GM12878 (cell line): ENCODE data around the gene CLCA2.

ENCODE experiments used
- CHD2 ChIP-seq: IDR thresholded peaks from 2 replicates; pipeline ENCODE4 v1.6.1; 2011; ENCODE audit warnings: low read depth, low read length, improper control_type of control experiment, borderline replicate concordance
- E2F4 ChIP-seq: IDR thresholded peaks from 2 replicates; pipeline ENCODE4 v1.6.1; 2012; ENCODE audit warnings: low read depth, low read length, improper control_type of control experiment
- EP300 ChIP-seq, 2 experiments: fragments of 150-350 bp in 1 of 2; IDR thresholded peaks; 2 replicates each; pipeline ENCODE4 v1.6.1; 2011 to 2012; ENCODE audit warnings: low read depth in 2 of 2, low read length in 2 of 2, borderline replicate concordance in 1 of 2, improper control_type of control experiment in 1 of 2, inconsistent platforms in 1 of 2; ENCODE audit not compliant: control insufficient read depth in 1 of 2
- EZH2 ChIP-seq: IDR thresholded peaks from 2 replicates; pipeline ENCODE4 v1.6.1; 2012; ENCODE audit warnings: low read depth, mild to moderate bottlenecking, control low read depth, inconsistent platforms, low read length, borderline replicate concordance; ENCODE audit not compliant: control insufficient read depth
- KDM1A ChIP-seq: fragments of 200-600 bp; sonication (generic); IDR thresholded peaks from 2 replicates; pipeline ENCODE4 v1.6.1; 2016; ENCODE audit warnings: borderline replicate concordance
- POLR2A ChIP-seq: IDR thresholded peaks from 2 replicates; pipeline ENCODE4 v1.6.1; 2011; ENCODE audit warnings: low read depth, mild to moderate bottlenecking, low read length
- SP1 ChIP-seq: IDR thresholded peaks from one replicate; pipeline ENCODE4 v1.6.1; 2011; ENCODE audit warnings: low read depth, low read length
- TAF1 ChIP-seq: IDR thresholded peaks from 2 replicates; pipeline ENCODE4 v1.6.1; 2011; ENCODE audit warnings: mild to moderate bottlenecking, low read depth, low read length, borderline replicate concordance
- TARDBP ChIP-seq: IDR thresholded peaks from 2 replicates; pipeline ENCODE4 v1.6.1; 2016; ENCODE audit warnings: borderline replicate concordance
- YBX1 ChIP-seq: fragments of 450-650 bp; IDR thresholded peaks from 2 replicates; pipeline ENCODE4 v1.6.1; 2016; ENCODE audit warnings: antibody characterized with exemption
- TF ChIP-seq, protein P1 (sequence below), 3 experiments: IDR thresholded peaks in 2 of 3; conservative IDR thresholded peaks in 1 of 3; 2 replicates each; pipeline ENCODE4 v1.5.1; 2011; ENCODE audit warnings: low read depth in 3 of 3, low read length in 3 of 3, mild to moderate bottlenecking in 3 of 3, control low read depth in 2 of 3, moderate library complexity in 2 of 3, inconsistent platforms in 1 of 3, mixed read lengths in 1 of 3; ENCODE audit not compliant: control insufficient read depth in 2 of 3, insufficient read depth in 1 of 3; ENCODE audit errors: extremely low read depth in 1 of 3

DNA sequence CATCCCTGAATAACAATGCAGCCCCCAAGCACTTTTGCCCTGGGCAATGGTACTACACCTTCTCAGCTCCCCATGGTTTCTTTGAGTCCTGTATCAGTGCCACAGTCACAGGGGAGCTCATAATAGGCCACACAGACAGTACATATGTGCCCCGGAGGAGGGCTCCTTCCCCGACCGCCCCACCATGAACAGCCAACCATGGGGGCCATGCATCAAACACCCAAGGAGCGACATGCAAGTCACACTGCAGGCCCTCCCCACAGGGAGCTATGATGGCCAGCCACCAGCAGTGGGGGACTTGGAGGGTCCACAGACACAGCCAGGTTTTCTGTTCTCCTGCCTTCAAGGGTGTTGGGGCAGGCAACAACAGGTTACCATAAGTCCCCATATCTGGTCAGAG, 13.1 kb upstream of the CLCA2 start:
- TF ChIP-seq CHD2 (no peak), TAF1 (no peak), POLR2A (no peak), KDM1A (no peak), E2F4 (no peak), TARDBP (no peak), EZH2 (no peak), YBX1 (no peak), EP300 (IDR thresholded peaks at IDR 0.05; ENCODE audit: borderline replicate concordance in 1 of 2, control insufficient read depth in 1 of 2, low read depth in 2 of 2, low read length in 2 of 2) (no peak), SP1 (no peak)
- TF ChIP-seq, protein P1, sequence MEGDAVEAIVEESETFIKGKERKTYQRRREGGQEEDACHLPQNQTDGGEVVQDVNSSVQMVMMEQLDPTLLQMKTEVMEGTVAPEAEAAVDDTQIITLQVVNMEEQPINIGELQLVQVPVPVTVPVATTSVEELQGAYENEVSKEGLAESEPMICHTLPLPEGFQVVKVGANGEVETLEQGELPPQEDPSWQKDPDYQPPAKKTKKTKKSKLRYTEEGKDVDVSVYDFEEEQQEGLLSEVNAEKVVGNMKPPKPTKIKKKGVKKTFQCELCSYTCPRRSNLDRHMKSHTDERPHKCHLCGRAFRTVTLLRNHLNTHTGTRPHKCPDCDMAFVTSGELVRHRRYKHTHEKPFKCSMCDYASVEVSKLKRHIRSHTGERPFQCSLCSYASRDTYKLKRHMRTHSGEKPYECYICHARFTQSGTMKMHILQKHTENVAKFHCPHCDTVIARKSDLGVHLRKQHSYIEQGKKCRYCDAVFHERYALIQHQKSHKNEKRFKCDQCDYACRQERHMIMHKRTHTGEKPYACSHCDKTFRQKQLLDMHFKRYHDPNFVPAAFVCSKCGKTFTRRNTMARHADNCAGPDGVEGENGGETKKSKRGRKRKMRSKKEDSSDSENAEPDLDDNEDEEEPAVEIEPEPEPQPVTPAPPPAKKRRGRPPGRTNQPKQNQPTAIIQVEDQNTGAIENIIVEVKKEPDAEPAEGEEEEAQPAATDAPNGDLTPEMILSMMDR (IDR thresholded peaks at IDR 0.05 in 2 of 3, conservative IDR thresholded peaks at IDR 0.05 in 1 of 3; ENCODE audit: control insufficient read depth in 2 of 3, extremely low read depth in 1 of 3, insufficient read depth in 1 of 3, low read depth in 3 of 3, low read length in 3 of 3), result no peak
